Testis (tissue), 3 donors: ENCODE measurements around the gene IQSEC3. TPM values are rescaled to one million over a fixed set of nuclear protein-coding genes. Genes with fewer than 3 reads are reported as not detected.

Experiments
- DNase-seq: peaks from one replicate; pipeline ENCODE4 v3.0.0-alpha.2; 2019
- H3K27ac ChIP-seq, 2 donors: fragments of 200-600 bp; sonication (generic); one replicate each; pipeline ENCODE4 v1.5.1; 2019
- H3K27me3 ChIP-seq: fragments of 200-600 bp; sonication (generic); one replicate; pipeline ENCODE4 v1.5.1; 2019
- H3K36me3 ChIP-seq: fragments of 200-600 bp; sonication (generic); one replicate; pipeline ENCODE4 v1.5.1; 2017; ENCODE audit warnings: low read depth; ENCODE audit errors: missing control alignments
- H3K4me1 ChIP-seq: fragments of 200-600 bp; sonication (generic); one replicate; pipeline ENCODE4 v1.5.1; 2019
- H3K4me3 ChIP-seq, 2 donors: fragments of 200-600 bp; sonication (generic); one replicate each; pipeline ENCODE4 v1.5.1; 2017 to 2019
- H3K9me3 ChIP-seq: fragments of 200-600 bp; sonication (generic); one replicate; pipeline ENCODE4 v1.5.1; 2017
- POLR2A ChIP-seq: fragments of 450-650 bp; IDR thresholded peaks from one replicate; pipeline ENCODE4 v1.6.1; 2017; ENCODE audit warnings: antibody characterized with exemption, mild to moderate bottlenecking, moderate library complexity
- WGBS, 2 donors: methylation state at CpG; one replicate each; pipeline ENCODE4 v1.1.5; 2018; 5-methylcytosine and 5-hydroxymethylcytosine counted together
- intact Hi-C: fragments of 100-400 bp; cut with DNase I; formaldehyde crosslinking; loops from one replicate; pipeline ENCODE4 v1.15.1; 2023; ENCODE audit warnings: low total_unique reads
- polyA plus RNA-seq: library from polyadenylated mRNA; stranded (reverse); fragments of 350-450 nt; fragmentation: Illumina TruSeq; extraction: RNeasy Lipid Tissue Mini Kit (QIAGEN cat#74804); gene quantifications from one replicate; pipeline ENCODE4 v1.2.3, GENCODE V29; 2014; ENCODE audit warnings: low read depth, low replicate concordance; ENCODE audit not compliant: insufficient read depth
- total RNA-seq, 2 donors: library from RNA; depleted of rRNA; stranded (reverse); fragments of >200 nt; gene quantifications; one replicate each; pipeline ENCODE4 v1.2.3, GENCODE V29; 2016
- TF ChIP-seq, protein P1 (sequence below), 3 experiments: fragments of 450-650 bp in 2 of 3; fragments of 200-600 bp in 1 of 3; sonication (generic) in 1 of 3; IDR thresholded peaks; one replicate each; pipeline ENCODE4 v1.5.1; 2016 to 2019; ENCODE audit warnings: antibody characterized with exemption in 3 of 3, mild to moderate bottlenecking in 2 of 3, moderate library complexity in 1 of 3

Gene IQSEC3
- total and polyA plus RNA-seq, 3 donors from 2014 or later = 3.9 to 12.2 (median 4.5) TPM

DNA sequence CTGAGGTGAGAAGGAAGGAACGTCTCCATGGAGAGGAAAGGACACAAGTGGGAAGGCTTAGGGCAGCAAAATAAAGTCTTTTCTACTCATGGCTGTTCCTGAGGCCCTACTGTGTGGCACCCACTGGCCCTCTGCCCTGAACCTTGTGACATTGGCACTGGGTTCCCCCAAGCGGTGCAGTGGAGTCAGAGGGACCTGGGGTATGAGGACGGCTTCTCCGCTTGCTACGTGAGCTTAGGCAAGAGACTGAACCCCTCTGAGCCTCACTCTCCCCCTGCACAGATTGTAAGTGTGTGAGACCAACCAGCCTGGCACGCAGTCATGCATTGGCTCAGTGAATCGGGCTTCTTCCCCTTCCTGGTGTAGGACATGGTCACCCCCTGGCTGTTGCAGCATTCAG is 127.7 kb downstream of the IQSEC3 start:
- no peaks in the 10 kb centered on the region for H3K36me3 ChIP-seq
- WGBS, 2 donors = 82 to 90% methylated on average over 7 of the region's 7 CpGs
- no peak for DNase-seq
- H3K27me3 ChIP-seq = no peaks in the 10 kb centered on the region
- no peak overlapping the region for H3K27ac ChIP-seq
- H3K4me1 ChIP-seq = peaks cover 5% of the 10 kb centered on the region
- no peak overlapping the region for H3K4me3 ChIP-seq
- TF ChIP-seq POLR2A = no peak
- TF ChIP-seq, protein P1, sequence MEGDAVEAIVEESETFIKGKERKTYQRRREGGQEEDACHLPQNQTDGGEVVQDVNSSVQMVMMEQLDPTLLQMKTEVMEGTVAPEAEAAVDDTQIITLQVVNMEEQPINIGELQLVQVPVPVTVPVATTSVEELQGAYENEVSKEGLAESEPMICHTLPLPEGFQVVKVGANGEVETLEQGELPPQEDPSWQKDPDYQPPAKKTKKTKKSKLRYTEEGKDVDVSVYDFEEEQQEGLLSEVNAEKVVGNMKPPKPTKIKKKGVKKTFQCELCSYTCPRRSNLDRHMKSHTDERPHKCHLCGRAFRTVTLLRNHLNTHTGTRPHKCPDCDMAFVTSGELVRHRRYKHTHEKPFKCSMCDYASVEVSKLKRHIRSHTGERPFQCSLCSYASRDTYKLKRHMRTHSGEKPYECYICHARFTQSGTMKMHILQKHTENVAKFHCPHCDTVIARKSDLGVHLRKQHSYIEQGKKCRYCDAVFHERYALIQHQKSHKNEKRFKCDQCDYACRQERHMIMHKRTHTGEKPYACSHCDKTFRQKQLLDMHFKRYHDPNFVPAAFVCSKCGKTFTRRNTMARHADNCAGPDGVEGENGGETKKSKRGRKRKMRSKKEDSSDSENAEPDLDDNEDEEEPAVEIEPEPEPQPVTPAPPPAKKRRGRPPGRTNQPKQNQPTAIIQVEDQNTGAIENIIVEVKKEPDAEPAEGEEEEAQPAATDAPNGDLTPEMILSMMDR (IDR thresholded peaks at IDR 0.05) = no peak
- intact Hi-C loops = no loop called here
- no peaks in the 10 kb centered on the region for H3K9me3 ChIP-seq

DNA sequence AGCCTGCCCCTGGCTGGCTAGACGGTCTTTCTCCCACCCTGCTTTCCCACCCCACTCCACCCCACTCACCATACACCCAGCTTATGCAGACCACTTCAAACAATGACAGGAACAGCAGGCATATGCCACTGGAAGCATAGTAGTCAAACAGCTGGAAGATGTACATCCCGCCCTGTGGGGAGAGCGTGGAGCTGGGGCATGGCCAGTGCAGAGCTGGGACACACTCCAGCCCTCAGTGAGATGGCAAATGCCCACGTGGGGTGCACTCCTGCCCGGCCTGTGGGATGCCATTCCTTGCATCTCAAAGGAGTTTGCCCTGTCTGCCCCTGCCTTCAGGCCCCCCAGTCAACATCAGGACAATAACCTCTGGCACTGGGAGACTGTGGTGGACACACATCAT is 128.6 kb downstream of the IQSEC3 start:
- Histone ChIP-seq H3K4me1 (peaks cover 6% of the 10 kb centered on the region), H3K36me3 (no peaks in the 10 kb centered on the region), H3K4me3 (no peak overlapping the region), H3K9me3 (no peaks in the 10 kb centered on the region), H3K27me3 (no peaks in the 10 kb centered on the region), H3K27ac (no peak overlapping the region)
- TF ChIP-seq POLR2A = no peak
- TF ChIP-seq, protein P1 (IDR thresholded peaks at IDR 0.05) = no peak
- no peak for DNase-seq
- 90 to 93% methylated on average over 5 of the region's 5 CpGs for WGBS, 2 donors
- intact Hi-C loops = no loop called here

DNA sequence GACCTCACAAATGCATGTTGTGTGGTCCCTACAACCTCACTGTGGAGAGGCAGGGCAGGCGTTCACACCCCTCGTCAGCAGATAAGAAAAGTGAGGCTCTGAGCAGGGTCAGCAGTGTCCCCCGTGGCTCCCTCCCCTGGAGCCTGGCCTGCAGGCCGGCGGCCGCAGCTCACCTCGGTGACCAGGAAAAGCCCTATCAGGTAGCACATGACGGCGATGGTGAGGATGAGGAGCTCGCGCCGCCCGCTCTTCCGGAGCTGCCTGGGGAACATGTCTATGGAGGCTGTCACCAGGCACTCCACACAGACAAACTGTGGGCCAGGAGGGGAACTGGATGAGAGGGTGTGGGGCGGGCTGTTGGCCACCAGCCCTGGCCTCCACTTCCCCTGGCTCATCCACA is 129.4 kb downstream of the IQSEC3 start:
- no peaks in the 10 kb centered on the region for H3K27me3 ChIP-seq
- no peak for DNase-seq
- intact Hi-C loops = no loop called here
- 93 to 96% methylated on average over 12 to 15 of the region's 15 CpGs for WGBS, 2 donors
- no peak for TF ChIP-seq POLR2A
- TF ChIP-seq, protein P1 (IDR thresholded peaks at IDR 0.05) = no peak
- H3K36me3 ChIP-seq = no peaks in the 10 kb centered on the region
- no peaks in the 10 kb centered on the region for H3K9me3 ChIP-seq
- H3K4me1 ChIP-seq = peaks cover 6% of the 10 kb centered on the region
- no peak overlapping the region for H3K4me3 ChIP-seq
- H3K27ac ChIP-seq = no peak overlapping the region

DNA sequence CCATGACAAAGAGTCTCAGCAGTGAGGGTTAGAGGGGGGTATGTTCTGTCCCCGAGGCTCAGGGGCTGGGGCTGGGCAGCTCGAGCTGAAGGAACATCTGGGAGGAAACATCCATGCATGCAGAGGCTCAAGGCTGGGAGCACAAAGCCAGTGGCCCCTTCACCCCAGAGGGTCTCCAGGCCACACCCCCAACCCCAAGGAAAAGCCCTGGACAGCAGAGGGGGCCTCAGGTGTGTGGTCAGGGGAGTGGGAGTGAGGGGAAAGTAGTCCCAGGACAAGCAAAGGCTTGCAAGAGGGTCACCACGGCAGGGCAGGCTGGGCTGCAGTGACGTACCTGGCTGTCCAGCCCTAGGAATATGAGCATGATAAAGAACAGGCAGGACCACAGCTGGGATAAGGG is 129.9 kb downstream of the IQSEC3 start:
- Histone ChIP-seq H3K27me3 (no peaks in the 10 kb centered on the region), H3K9me3 (no peaks in the 10 kb centered on the region), H3K4me1 (peaks cover 6% of the 10 kb centered on the region), H3K27ac (no peak overlapping the region), H3K36me3 (no peaks in the 10 kb centered on the region), H3K4me3 (no peak overlapping the region)
- 67 to 84% methylated on average over 4 of the region's 4 CpGs for WGBS, 2 donors
- TF ChIP-seq POLR2A = no peak
- TF ChIP-seq, protein P1 (IDR thresholded peaks at IDR 0.05) = no peak
- intact Hi-C loops = no loop called here
- DNase-seq = no peak

DNA sequence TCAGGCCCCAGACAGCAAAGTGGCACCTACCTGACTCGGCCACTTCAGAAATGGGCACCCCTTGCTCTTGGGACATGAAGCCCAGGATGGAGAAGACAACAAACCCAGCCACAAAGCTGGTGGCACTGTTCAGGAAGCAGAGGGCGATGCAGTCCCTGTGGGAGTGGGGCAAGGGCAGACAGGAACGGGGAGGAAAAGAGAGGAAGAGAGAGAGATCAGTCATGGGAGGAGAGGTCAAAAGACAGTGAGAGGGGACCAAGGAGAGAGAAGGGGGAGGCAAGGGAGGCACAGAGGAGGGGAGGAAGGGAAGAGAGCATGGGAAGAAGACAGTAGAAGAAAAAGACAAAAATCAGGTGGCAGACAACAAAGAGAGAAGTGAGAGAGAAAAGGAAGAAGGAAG is 130.8 kb downstream of the IQSEC3 start:
- no peak overlapping the region for H3K4me3 ChIP-seq
- no peaks in the 10 kb centered on the region for H3K36me3 ChIP-seq
- H3K27ac ChIP-seq = no peak overlapping the region
- H3K4me1 ChIP-seq = peaks cover 6% of the 10 kb centered on the region
- WGBS, 2 donors = 85 to 92% methylated on average over 3 of the region's 3 CpGs
- H3K9me3 ChIP-seq = no peaks in the 10 kb centered on the region
- TF ChIP-seq POLR2A = no peak
- TF ChIP-seq, protein P1 (IDR thresholded peaks at IDR 0.05) = no peak
- intact Hi-C loops = no loop called here
- no peaks in the 10 kb centered on the region for H3K27me3 ChIP-seq
- no peak for DNase-seq
